H9 (cell line): ENCODE results near the gene C18orf63. TPM values are rescaled to one million over a fixed set of nuclear protein-coding genes. Genes with fewer than 3 reads are reported as not detected.

ENCODE experiments used
- DNase-seq: peaks from one replicate; pipeline ENCODE4 v3.0.0-alpha.2; 2017
- H2AFZ ChIP-seq: one replicate; pipeline ENCODE4 v1.6.1; 2013; ENCODE audit warnings: mild to moderate bottlenecking, low read length, control low read depth, moderate library complexity
- H2AK5ac ChIP-seq: 2 replicates; pipeline ENCODE4 v1.6.1; 2013; ENCODE audit warnings: low read length, control low read depth, mixed read lengths; ENCODE audit not compliant: insufficient read length
- H2BK120ac ChIP-seq: one replicate; pipeline ENCODE4 v1.6.1; 2013; ENCODE audit warnings: low read depth, mild to moderate bottlenecking, low read length, control low read depth, inconsistent platforms; ENCODE audit not compliant: poor library complexity, severe bottlenecking
- H2BK12ac ChIP-seq: 2 replicates; pipeline ENCODE4 v1.6.1; 2013; ENCODE audit warnings: low read length, control low read depth, mixed read lengths, low read depth; ENCODE audit not compliant: insufficient read length
- H2BK15ac ChIP-seq: 2 replicates; pipeline ENCODE4 v1.6.1; 2013; ENCODE audit warnings: low read depth, low read length, control low read depth
- H2BK20ac ChIP-seq: one replicate; pipeline ENCODE4 v1.6.1; 2013; ENCODE audit warnings: low read depth, mild to moderate bottlenecking, low read length, control low read depth, inconsistent platforms; ENCODE audit not compliant: poor library complexity, severe bottlenecking
- H2BK5ac ChIP-seq: 2 replicates; pipeline ENCODE4 v1.6.1; 2013; ENCODE audit warnings: low read length, control low read depth, mixed read lengths; ENCODE audit not compliant: insufficient read length
- H3K14ac ChIP-seq: 2 replicates; pipeline ENCODE4 v1.6.1; 2013; ENCODE audit warnings: low read length, control low read depth; ENCODE audit not compliant: insufficient read depth
- H3K18ac ChIP-seq: 2 replicates; pipeline ENCODE4 v1.6.1; 2013; ENCODE audit warnings: low read depth, mild to moderate bottlenecking, mixed read lengths, low read length, control low read depth; ENCODE audit not compliant: insufficient read length
- H3K23ac ChIP-seq: 2 replicates; pipeline ENCODE4 v1.6.1; 2013; ENCODE audit warnings: low read length, control low read depth, mixed read lengths, low read depth; ENCODE audit not compliant: insufficient read length
- H3K23me2 ChIP-seq: 2 replicates; pipeline ENCODE4 v1.6.1; 2013; ENCODE audit warnings: low read depth, mild to moderate bottlenecking, mixed read lengths, low read length, control low read depth; ENCODE audit not compliant: insufficient read length, poor library complexity, severe bottlenecking
- H3K27ac ChIP-seq: 2 replicates; pipeline ENCODE4 v1.5.1; 2013; ENCODE audit warnings: low read length, control low read depth, mixed read lengths, low read depth; ENCODE audit not compliant: insufficient read length
- H3K27me3 ChIP-seq: 2 replicates; pipeline ENCODE4 v1.6.1; 2013; ENCODE audit warnings: low read length, control low read depth, inconsistent platforms; ENCODE audit not compliant: insufficient read depth
- H3K4ac ChIP-seq: 2 replicates; pipeline ENCODE4 v1.6.1; 2013; ENCODE audit warnings: low read depth, mild to moderate bottlenecking, control low read depth, inconsistent platforms, low read length, moderate library complexity
- H3K4me1 ChIP-seq: 2 replicates; pipeline ENCODE4 v1.6.1; 2013; ENCODE audit warnings: low read length, control low read depth, inconsistent platforms; ENCODE audit not compliant: insufficient read depth
- H3K4me2 ChIP-seq: 2 replicates; pipeline ENCODE4 v1.6.1; 2013; ENCODE audit warnings: low read length, control low read depth, mixed read lengths; ENCODE audit not compliant: insufficient read length, insufficient read depth
- H3K56ac ChIP-seq: 2 replicates; pipeline ENCODE4 v1.6.1; 2013; ENCODE audit warnings: low read depth, mild to moderate bottlenecking, mixed read lengths, low read length, control low read depth; ENCODE audit not compliant: insufficient read length
- H3K79me1 ChIP-seq: 2 replicates; pipeline ENCODE4 v1.6.1; 2013; ENCODE audit warnings: low read depth, mild to moderate bottlenecking, moderate library complexity, low read length, control low read depth, inconsistent platforms; ENCODE audit not compliant: insufficient read depth, poor library complexity, severe bottlenecking
- H3K79me2 ChIP-seq: 2 replicates; pipeline ENCODE4 v1.6.1; 2013; ENCODE audit warnings: low read length, control low read depth, inconsistent platforms; ENCODE audit not compliant: insufficient read depth
- H3K9ac ChIP-seq: 2 replicates; pipeline ENCODE4 v1.6.1; 2013; ENCODE audit warnings: low read length, control low read depth, mixed read lengths; ENCODE audit not compliant: insufficient read length; ENCODE audit errors: extremely low read depth
- H3K9me3 ChIP-seq: one replicate; pipeline ENCODE4 v1.6.1; 2013; ENCODE audit warnings: low read depth, low read length, inconsistent platforms; ENCODE audit not compliant: control insufficient read depth
- H3T11ph ChIP-seq: one replicate; pipeline ENCODE4 v1.6.1; 2013; ENCODE audit warnings: mild to moderate bottlenecking, low read length, control low read depth, inconsistent platforms
- H4K20me1 ChIP-seq: one replicate; pipeline ENCODE4 v1.6.1; 2013; ENCODE audit not compliant: control insufficient read depth, insufficient read length, insufficient read depth
- H4K5ac ChIP-seq: 2 replicates; pipeline ENCODE4 v1.6.1; 2013; ENCODE audit warnings: low read depth, mild to moderate bottlenecking, mixed read lengths, low read length, control low read depth; ENCODE audit not compliant: insufficient read length
- H4K8ac ChIP-seq: replicated peaks from 2 replicates; pipeline ENCODE4 v1.6.1; 2013; ENCODE audit warnings: low read length, control low read depth, mixed read lengths, low read depth; ENCODE audit not compliant: insufficient read length
- H4K91ac ChIP-seq: 2 replicates; pipeline ENCODE4 v1.6.1; 2013; ENCODE audit warnings: low read depth, mild to moderate bottlenecking, moderate library complexity, mixed read lengths, low read length, control low read depth; ENCODE audit not compliant: insufficient read length
- H3K27ac Mint-ChIP-seq, 3 experiments: 2 replicates in 2 of 3; 3 replicates in 1 of 3; pipeline ENCODE4 v1.8.0; 2020 to 2021; ENCODE audit warnings: mixed read lengths in 3 of 3, mild to moderate bottlenecking in 1 of 3, moderate library complexity in 1 of 3
- H3K27me3 Mint-ChIP-seq: 2 replicates; pipeline ENCODE4 v1.8.0; 2021; ENCODE audit warnings: low read depth, mild to moderate bottlenecking, moderate library complexity, mixed read lengths
- H3K36me3 Mint-ChIP-seq, 3 experiments: 2 replicates in 2 of 3; 3 replicates in 1 of 3; pipeline ENCODE4 v1.8.0; 2020 to 2021; ENCODE audit warnings: low read depth in 3 of 3, mixed read lengths in 3 of 3; ENCODE audit not compliant: insufficient read depth in 1 of 3
- H3K4me1 Mint-ChIP-seq, 2 experiments: 2 replicates each; pipeline ENCODE4 v1.8.0; 2020; ENCODE audit warnings: mixed read lengths in 2 of 2
- H3K4me3 Mint-ChIP-seq, 2 experiments: 2 replicates in 1 of 2; 3 replicates in 1 of 2; pipeline ENCODE4 v1.8.0; 2020 to 2021; ENCODE audit warnings: mild to moderate bottlenecking in 2 of 2, mixed read lengths in 2 of 2, moderate library complexity in 1 of 2
- H3K9me3 Mint-ChIP-seq, 2 experiments: 2 replicates in 1 of 2; 3 replicates in 1 of 2; pipeline ENCODE4 v1.8.0; 2020; ENCODE audit warnings: mild to moderate bottlenecking in 2 of 2, mixed read lengths in 2 of 2, moderate library complexity in 1 of 2
- WGBS: extraction: QIAGEN DNeasy Blood & Tissue Kit; methylation state at CpG from one replicate; pipeline ENCODE4 v1.1.7; 2013; ENCODE audit warnings: missing lambda C conversion rate, low lambda C conversion rate, mixed read lengths; ENCODE audit not compliant: insufficient read length; ENCODE audit errors: extremely low coverage; 5-methylcytosine and 5-hydroxymethylcytosine counted together
- total RNA-seq: library from RNA; stranded (reverse); gene quantifications from 2 replicates; pipeline ENCODE4 v1.2.1, GENCODE V29; 2021
- TF ChIP-seq, protein P1 (sequence below): fragments of 200-600 bp; sonication (generic); conservative IDR thresholded peaks from 3 replicates; pipeline ENCODE4 v1.8.0; 2021; ENCODE audit warnings: antibody characterized with exemption, mild to moderate bottlenecking

Gene C18orf63
- total RNA-seq, 1 experiment from 2014 or later: not detected

DNA sequence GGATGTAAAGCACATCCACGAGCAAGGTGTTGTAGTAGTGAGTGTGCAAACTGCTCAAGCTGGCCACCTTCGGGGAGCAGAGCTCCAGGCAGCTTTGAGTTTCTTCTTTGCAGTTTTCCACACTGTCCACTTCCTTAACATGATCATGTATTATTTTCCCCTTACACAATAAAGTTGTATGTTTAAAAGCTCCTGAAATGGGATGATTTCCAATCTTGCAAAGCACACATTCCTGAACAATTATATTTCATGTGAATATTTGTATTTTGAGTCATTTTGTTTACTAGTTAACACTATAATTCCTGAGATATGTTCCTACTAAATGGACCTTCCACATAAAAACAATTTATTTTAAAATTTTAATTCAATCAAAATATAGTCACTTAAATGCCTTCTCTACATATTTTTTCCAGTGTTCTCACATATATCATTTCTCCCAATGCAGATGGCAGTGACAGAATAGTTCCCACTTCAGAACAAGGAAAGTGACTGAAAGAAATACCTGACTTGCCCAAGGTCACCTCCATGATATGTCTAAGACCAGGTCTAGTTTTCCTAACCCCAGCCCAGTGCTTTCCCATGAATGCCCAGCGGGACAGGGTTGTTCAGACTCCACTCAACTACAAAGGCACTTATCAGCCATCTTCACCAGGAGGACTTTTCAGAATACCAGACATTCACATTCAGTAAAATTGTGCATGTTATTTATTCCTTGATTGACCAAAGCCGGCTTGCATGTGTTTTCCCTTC is 29.4 kb upstream of the C18orf63 start:
- DNase-seq: no peak
- Histone ChIP-seq H3K27me3 (no peaks in the 10 kb centered on the region), H3K18ac (no peak overlapping the region), H3T11ph (no peak overlapping the region), H2AFZ (no peak overlapping the region), H2BK5ac (no peak overlapping the region), H3K79me2 (peaks cover 14% of the 10 kb centered on the region; the same call in 1 of the 2 replicates), H4K8ac (no peak overlapping the region), H3K9ac (no peak overlapping the region), H4K91ac (no peak overlapping the region), H3K27ac (no peak overlapping the region), H3K56ac (no peak overlapping the region), H3K79me1 (no peaks in the 10 kb centered on the region), H4K5ac (no peak overlapping the region), H3K9me3 (no peaks in the 10 kb centered on the region), H4K20me1 (no peaks in the 10 kb centered on the region), H3K23ac (no peak overlapping the region), H2BK20ac (no peak overlapping the region), H2AK5ac (no peak overlapping the region), H3K14ac (no peak overlapping the region), H2BK15ac (no peak overlapping the region), H3K4ac (no peak overlapping the region), H2BK12ac (no peak overlapping the region), H3K23me2 (peaks cover 2% of the 10 kb centered on the region), H2BK120ac (no peak overlapping the region), H3K4me1 (peaks cover 35% of the 10 kb centered on the region), H3K4me2 (no peak overlapping the region)
- Mint-ChIP-seq H3K27me3 (no peaks in the 10 kb centered on the region), H3K36me3 (0 out of 7 replicates have a peak, but pooled peaks cover 0 to 2% (median 0%) of the 10 kb centered on the region in 3 experiments), H3K9me3 (no peaks in the 10 kb centered on the region), H3K4me3 (no peak overlapping the region), H3K4me1 (peaks cover 69 to 70% of the 10 kb centered on the region in 2 experiments), H3K27ac (peak overlapping the region in 2 of 3 experiments; percentile 32 to 72; a peak in 3 of 7 replicates)
- TF ChIP-seq, protein P1, sequence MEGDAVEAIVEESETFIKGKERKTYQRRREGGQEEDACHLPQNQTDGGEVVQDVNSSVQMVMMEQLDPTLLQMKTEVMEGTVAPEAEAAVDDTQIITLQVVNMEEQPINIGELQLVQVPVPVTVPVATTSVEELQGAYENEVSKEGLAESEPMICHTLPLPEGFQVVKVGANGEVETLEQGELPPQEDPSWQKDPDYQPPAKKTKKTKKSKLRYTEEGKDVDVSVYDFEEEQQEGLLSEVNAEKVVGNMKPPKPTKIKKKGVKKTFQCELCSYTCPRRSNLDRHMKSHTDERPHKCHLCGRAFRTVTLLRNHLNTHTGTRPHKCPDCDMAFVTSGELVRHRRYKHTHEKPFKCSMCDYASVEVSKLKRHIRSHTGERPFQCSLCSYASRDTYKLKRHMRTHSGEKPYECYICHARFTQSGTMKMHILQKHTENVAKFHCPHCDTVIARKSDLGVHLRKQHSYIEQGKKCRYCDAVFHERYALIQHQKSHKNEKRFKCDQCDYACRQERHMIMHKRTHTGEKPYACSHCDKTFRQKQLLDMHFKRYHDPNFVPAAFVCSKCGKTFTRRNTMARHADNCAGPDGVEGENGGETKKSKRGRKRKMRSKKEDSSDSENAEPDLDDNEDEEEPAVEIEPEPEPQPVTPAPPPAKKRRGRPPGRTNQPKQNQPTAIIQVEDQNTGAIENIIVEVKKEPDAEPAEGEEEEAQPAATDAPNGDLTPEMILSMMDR: no peak
- no CpG with 5 or more reads among the region's 4 CpGs for WGBS
